ENCODE results near the gene IL1RAP.

The IL1RAP gene

GRCh38 chr3:190692256-190692655 lies 178.4 kb downstream of the IL1RAP start:
- no peak overlapping the region for H3K4me3 ChIP-seq (ENCODE audit: low read length)
- no peak for DNase-seq (ENCODE audit: low read depth, low spot score)

GRCh38 chr3:190694335-190695001 lies 180.6 kb downstream of the IL1RAP start:
- H3K4me3 ChIP-seq (ENCODE audit: low read length), result no peak overlapping the region
- no peak for DNase-seq (ENCODE audit: low read depth, low spot score)

- no peak overlapping the region for H3K4me3 ChIP-seq (ENCODE audit: low read length)
- no peak for DNase-seq (ENCODE audit: low read depth, low spot score)
These were observed 181.3 kb downstream of the IL1RAP start for GRCh38 chr3:190695225-190695624.

GRCh38 chr3:190695994-190696393 lies 182.1 kb downstream of the IL1RAP start:
- DNase-seq (ENCODE audit: low read depth, low spot score), result no peak
- no peak overlapping the region for H3K4me3 ChIP-seq (ENCODE audit: low read length)

- peak; percentile 3 for DNase-seq (ENCODE audit: low read depth, low spot score)
- H3K4me3 ChIP-seq (ENCODE audit: low read length), result no peak overlapping the region
These were observed 183.1 kb downstream of the IL1RAP start for GRCh38 chr3:190696777-190697501.

GRCh38 chr3:190697502-190697830 lies 183.6 kb downstream of the IL1RAP start:
- no peak for DNase-seq (ENCODE audit: low read depth, low spot score)
- H3K4me3 ChIP-seq (ENCODE audit: low read length), result no peak overlapping the region

- DNase-seq (ENCODE audit: low read depth, low spot score), result no peak
- no peak overlapping the region for H3K4me3 ChIP-seq (ENCODE audit: low read length)
These were observed 184.0 kb downstream of the IL1RAP start for GRCh38 chr3:190697901-190698300.

GRCh38 chr3:190699776-190700175 lies 185.9 kb downstream of the IL1RAP start:
- no peak for DNase-seq (ENCODE audit: low read depth, low spot score)
- H3K4me3 ChIP-seq (ENCODE audit: low read length), result no peak overlapping the region

GRCh38 chr3:190701096-190701532 lies 187.2 kb downstream of the IL1RAP start:
- H3K4me3 ChIP-seq (ENCODE audit: low read length), result no peak overlapping the region
- peak; percentile 4 for DNase-seq (ENCODE audit: low read depth, low spot score)

- DNase-seq (ENCODE audit: low read depth, low spot score), result no peak
- no peak overlapping the region for H3K4me3 ChIP-seq (ENCODE audit: low read length)
These were observed 192.7 kb downstream of the IL1RAP start for GRCh38 chr3:190706582-190706981.

All from Jurkat, Clone E6-1 (cell line).